Progenitor cell of endocrine pancreas (in vitro differentiated cells): Measurements from ENCODE around the gene MRPL32. TPM values are rescaled to one million over a fixed set of nuclear protein-coding genes. Genes with fewer than 3 reads are reported as not detected.

Experiments used
- DNase-seq: peaks from one replicate; pipeline ENCODE4 v3.0.0; 2021; ENCODE audit warnings: low spot score; ENCODE audit not compliant: unreplicated experiment
- H3K27ac Mint-ChIP-seq: 2 replicates; pipeline ENCODE4 v1.8.0; 2021; ENCODE audit warnings: mild to moderate bottlenecking, moderate library complexity, mixed read lengths
- H3K27me3 Mint-ChIP-seq: 2 replicates; pipeline ENCODE4 v1.8.0; 2021; ENCODE audit warnings: mixed read lengths
- H3K36me3 Mint-ChIP-seq: 2 replicates; pipeline ENCODE4 v1.8.0; 2022; ENCODE audit warnings: mixed read lengths; ENCODE audit not compliant: insufficient read depth
- H3K4me1 Mint-ChIP-seq: 2 replicates; pipeline ENCODE4 v1.8.0; 2021; ENCODE audit warnings: low read depth, mixed read lengths
- H3K4me3 Mint-ChIP-seq: 2 replicates; pipeline ENCODE4 v1.8.0; 2021; ENCODE audit warnings: low read depth, mild to moderate bottlenecking, moderate library complexity, mixed read lengths
- H3K9me3 Mint-ChIP-seq: 2 replicates; pipeline ENCODE4 v1.8.0; 2021; ENCODE audit warnings: low read depth, mixed read lengths
- CTCF ChIP-seq: fragments of 200-600 bp; sonication (generic); IDR thresholded peaks from one replicate; pipeline ENCODE4 v1.5.0; 2021; ENCODE audit warnings: antibody characterized with exemption, mild to moderate bottlenecking; ENCODE audit not compliant: unreplicated experiment
- total RNA-seq: library from RNA; stranded (reverse); gene quantifications from 2 replicates; pipeline ENCODE4 v1.2.1, GENCODE V29; 2021

Gene MRPL32
- total RNA-seq, 1 donor from 2014 or later = 49.9 TPM

- Mint-ChIP-seq H3K36me3 (peaks cover 2% of the 10 kb centered on the region), H3K4me1 (no peaks in the 10 kb centered on the region), H3K9me3 (peaks cover 21% of the 10 kb centered on the region), H3K27me3 (no peaks in the 10 kb centered on the region), H3K27ac (no peak overlapping the region), H3K4me3 (no peak overlapping the region)
- TF ChIP-seq CTCF = no peak
- no peak for DNase-seq
Measured at GRCh38 chr7:42956062-42956461, 23.9 kb downstream of the MRPL32 start.

DNA sequence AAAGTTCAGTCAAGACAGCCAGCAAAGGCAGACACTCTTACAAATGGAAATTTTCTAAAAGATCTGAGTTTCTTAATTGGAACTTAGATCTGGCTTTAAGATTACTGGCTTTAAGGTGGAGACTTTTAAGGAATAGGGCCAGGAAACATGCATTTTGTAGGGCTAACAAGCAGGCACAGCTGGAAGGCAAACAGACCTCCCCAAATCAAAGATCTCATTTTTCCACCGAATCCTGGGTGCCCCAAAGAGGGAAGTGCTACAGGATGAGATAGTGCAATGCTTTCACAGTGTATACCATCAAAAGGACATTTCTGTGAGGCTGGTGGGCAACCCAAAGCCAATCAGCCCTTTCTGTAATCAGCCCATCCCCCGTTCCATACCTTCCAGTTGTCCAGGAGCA is 27.4 kb downstream of the MRPL32 start:
- Mint-ChIP-seq H3K4me1 (peaks cover 6% of the 10 kb centered on the region), H3K36me3 (peaks cover 2% of the 10 kb centered on the region), H3K4me3 (no peak overlapping the region), H3K27me3 (no peaks in the 10 kb centered on the region), H3K27ac (no peak overlapping the region), H3K9me3 (peaks cover 21% of the 10 kb centered on the region)
- no peak for DNase-seq
- TF ChIP-seq CTCF = no peak

DNA sequence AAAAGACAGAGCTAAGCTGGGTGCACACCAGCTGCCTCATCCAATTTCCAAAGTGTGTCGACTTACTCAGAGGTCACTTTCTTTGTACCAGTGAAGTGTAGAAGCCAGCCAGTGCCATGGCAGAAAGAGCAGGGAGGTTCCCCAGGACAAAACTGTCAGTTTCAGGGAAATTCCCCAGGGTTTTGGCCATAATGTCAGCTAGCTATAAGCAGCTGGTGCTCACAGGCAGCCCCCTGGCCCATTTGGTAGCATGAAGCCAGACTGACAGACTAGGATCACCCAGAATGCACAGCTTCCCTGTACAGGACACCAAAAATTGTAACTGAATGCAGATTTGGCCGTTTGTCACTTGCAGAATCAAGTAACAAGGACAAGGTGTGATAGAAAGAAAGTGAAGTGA is 28.6 kb downstream of the MRPL32 start:
- H3K36me3 Mint-ChIP-seq = peaks cover 2% of the 10 kb centered on the region
- DNase-seq = no peak
- no peak for TF ChIP-seq CTCF
- H3K27me3 Mint-ChIP-seq = no peaks in the 10 kb centered on the region
- H3K27ac Mint-ChIP-seq = no peak overlapping the region
- no peak overlapping the region for H3K4me3 Mint-ChIP-seq
- H3K9me3 Mint-ChIP-seq = peaks cover 21% of the 10 kb centered on the region
- peaks cover 6% of the 10 kb centered on the region for H3K4me1 Mint-ChIP-seq

DNA sequence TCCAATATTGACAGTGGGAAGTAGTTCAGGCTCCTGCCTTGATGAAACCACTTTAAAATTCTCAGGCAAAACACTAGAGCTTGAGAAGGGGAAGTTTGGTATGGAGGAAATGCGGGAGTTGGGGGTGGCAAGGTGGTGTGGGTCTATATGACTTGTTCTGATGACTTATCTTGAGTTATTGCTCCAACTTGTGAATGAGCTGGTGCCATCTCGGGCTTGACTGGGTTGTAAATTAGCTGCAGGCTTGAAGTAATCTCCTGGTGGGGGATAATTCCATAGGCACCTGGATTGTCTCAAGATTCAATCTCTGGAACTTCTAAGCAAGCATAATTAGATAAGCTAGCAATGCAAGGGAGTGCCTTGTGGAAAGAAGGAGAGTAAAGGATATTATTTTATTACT is 29.0 kb downstream of the MRPL32 start:
- Mint-ChIP-seq H3K36me3 (peaks cover 2% of the 10 kb centered on the region), H3K9me3 (peaks cover 20% of the 10 kb centered on the region), H3K27me3 (no peaks in the 10 kb centered on the region), H3K4me3 (no peak overlapping the region), H3K27ac (no peak overlapping the region), H3K4me1 (peaks cover 6% of the 10 kb centered on the region)
- no peak for DNase-seq
- no peak for TF ChIP-seq CTCF

- H3K27ac Mint-ChIP-seq = no peak overlapping the region
- peaks cover 10% of the 10 kb centered on the region for H3K9me3 Mint-ChIP-seq
- no peaks in the 10 kb centered on the region for H3K36me3 Mint-ChIP-seq
- peaks cover 6% of the 10 kb centered on the region for H3K4me1 Mint-ChIP-seq
- no peak overlapping the region for H3K4me3 Mint-ChIP-seq
- no peak for TF ChIP-seq CTCF
- H3K27me3 Mint-ChIP-seq = no peaks in the 10 kb centered on the region
- DNase-seq = no peak
Measured at GRCh38 chr7:42964293-42964692, 32.1 kb downstream of the MRPL32 start.
